GM12874 (cell line): ENCODE measurements around the gene ATP13A5.

Experiments used
- CTCF ChIP-seq: IDR thresholded peaks from 2 replicates; pipeline ENCODE4 v1.5.1; 2011; ENCODE audit warnings: low read depth, mild to moderate bottlenecking, control low read depth, low read length, moderate library complexity; ENCODE audit not compliant: insufficient read depth

Gene ATP13A5

GRCh38 chr3:193378706-193379105 lies at the start of gene ATP13A5:
Gene ATP13A5 (minus strand): TSS chr3:193378753. CDS start chr3:193378725, 28 bp downstream.
- no peak for TF ChIP-seq CTCF

- no peak for TF ChIP-seq CTCF
Observed at GRCh38 chr3:193418576-193419373, 40.2 kb upstream of the ATP13A5 start.

GRCh38 chr3:193416629-193417028 lies 38.1 kb upstream of the ATP13A5 start:
- TF ChIP-seq CTCF = no peak

- no peak for TF ChIP-seq CTCF
Observed at GRCh38 chr3:193407688-193408087, 29.1 kb upstream of the ATP13A5 start.

GRCh38 chr3:193407112-193407511 lies 28.6 kb upstream of the ATP13A5 start:
- no peak for TF ChIP-seq CTCF

- no peak for TF ChIP-seq CTCF
Observed at GRCh38 chr3:193403307-193403706, 24.8 kb upstream of the ATP13A5 start.

- TF ChIP-seq CTCF = no peak
Observed at GRCh38 chr3:193400304-193400703, 21.8 kb upstream of the ATP13A5 start.
